Adrenal gland (tissue), 12 donors: ENCODE results near the gene TMEM45A. TPM values are rescaled to one million over a fixed set of nuclear protein-coding genes. Genes with fewer than 3 reads are reported as not detected.

Experiments
- DNase-seq, 7 donors: peaks; one replicate each; pipeline ENCODE4 v3.0.0-alpha.2; 2019 to 2020
- H3K27ac ChIP-seq, 5 donors: fragments of 200-600 bp; sonication (generic) in 4 of 5; 1 replicate in 3 of 5; 2 replicates in 2 of 5; pipeline versions ENCODE4 v1.5.1 to v1.8.0; 2016 to 2020; ENCODE audit warnings: mild to moderate bottlenecking in 1 of 5
- H3K27me3 ChIP-seq: fragments of 200-600 bp; 2 replicates; pipeline ENCODE4 v1.8.0; 2021
- H3K36me3 ChIP-seq, 2 donors: fragments of 200-600 bp; replicated peaks in 1 of 2; 1 replicate in 1 of 2; 2 replicates in 1 of 2; pipeline versions ENCODE4 v1.5.1 to v1.8.0; 2018 to 2022
- H3K4me1 ChIP-seq, 2 donors: fragments of 200-600 bp; replicated peaks in 1 of 2; 1 replicate in 1 of 2; 2 replicates in 1 of 2; pipeline versions ENCODE4 v1.5.1 to v1.8.0; 2018 to 2021
- H3K4me3 ChIP-seq, 4 donors: fragments of 200-600 bp; sonication (generic) in 3 of 4; one replicate each; pipeline ENCODE4 v1.5.1; 2016 to 2018
- H3K9me3 ChIP-seq, 3 donors: fragments of 200-600 bp; sonication (generic) in 1 of 3; replicated peaks in 1 of 3; 1 replicate in 2 of 3; 2 replicates in 1 of 3; pipeline versions ENCODE4 v1.5.1 to v1.8.0; 2016 to 2021
- POLR2A ChIP-seq, 2 donors: fragments of 450-650 bp; IDR thresholded peaks; one replicate each; pipeline ENCODE4 v1.6.1; 2017; ENCODE audit warnings: antibody characterized with exemption in 2 of 2, mild to moderate bottlenecking in 2 of 2, moderate library complexity in 1 of 2
- WGBS, 4 donors: extraction: QIAGEN DNeasy Blood & Tissue Kit in 2 of 4; methylation state at CpG; one replicate each; pipeline versions ENCODE4 v1.1.5 to v1.1.7; 2013 to 2017; 5-methylcytosine and 5-hydroxymethylcytosine counted together
- intact Hi-C, 2 donors: fragments of 100-400 bp; cut with DNase I; formaldehyde crosslinking; loops; one replicate each; pipeline versions ENCODE4 v1.14.1 to v1.15.0; 2022 to 2023
- polyA plus RNA-seq, 3 donors: library from polyadenylated mRNA; stranded (reverse); fragments of 200-250 nt in 2 of 3; fragments of 350-450 nt in 1 of 3; fragmentation: Illumina TruSeq in 1 of 3; extraction: RNeasy Lipid Tissue Mini Kit (QIAGEN cat#74804) in 1 of 3; gene quantifications; one replicate each; pipeline ENCODE4 v1.2.3, GENCODE V29; 2013 to 2014
- total RNA-seq, 9 donors: library from RNA; depleted of rRNA in 4 of 9; stranded (reverse); fragments of >200 nt in 4 of 9; fragments of 120-200 nt in 1 of 9; fragmentation: NEBNext Ultra II Directional in 1 of 9; extraction: Animal tissue kit (Norgen Biotek cat#: 25700) in 1 of 9; gene quantifications; one replicate each; pipeline versions ENCODE4 v1.1.0 to v1.2.4, GENCODE V29; 2013 to 2023
- TF ChIP-seq, protein P1 (sequence below), 6 experiments: fragments of 450-650 bp in 4 of 6; fragments of 200-600 bp in 2 of 6; sonication (generic) in 1 of 6; IDR thresholded peaks; 1 replicate in 5 of 6; 2 replicates in 1 of 6; pipeline versions ENCODE4 v1.5.1 to v1.8.0; 2016 to 2021; ENCODE audit warnings: antibody characterized with exemption in 6 of 6, mild to moderate bottlenecking in 2 of 6, moderate library complexity in 1 of 6
- donor health status: healthy with polysubstance abuse.
- donor health status: Bipolar disorder and iron deficiency.
- donor health status: DM: yes; HTN: yes; CAD: no.
- donor health status: DM: no; HTN: no; CAD: no.
- donor health status: DM: no; HTN: no; CAD: no.
- donor health status: DM: yes; HTN: yes; CAD: no.

The TMEM45A gene
- total and polyA plus RNA-seq, 12 donors: 9.8 to 38.7 (median 27.5) TPM

DNA sequence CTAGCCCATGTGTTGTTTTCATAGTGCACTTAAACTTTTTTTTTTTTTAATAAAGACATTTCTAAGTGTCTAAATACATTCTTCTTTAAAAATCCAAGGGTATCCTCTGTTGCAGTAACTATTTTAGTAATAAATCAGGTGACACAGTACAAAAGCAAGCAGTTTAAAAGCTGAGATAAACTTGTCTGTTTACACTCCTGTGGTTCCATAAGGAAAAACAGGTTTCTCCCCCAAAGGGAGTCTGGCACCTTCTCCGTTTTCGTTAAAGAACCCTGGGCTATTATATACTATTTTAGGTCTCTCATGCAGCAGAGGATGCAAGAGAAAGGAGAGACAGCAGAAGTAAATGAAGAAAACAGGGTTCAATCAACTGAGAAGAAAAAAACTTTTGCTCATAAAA lies 43.2 kb upstream of the TMEM45A start:
- no peak for DNase-seq
- H3K4me1 ChIP-seq: no peaks in the 10 kb centered on the region
- 63 to 84% (median 73%) methylated on average over 2 of the region's 2 CpGs for WGBS, 4 donors
- no peaks in the 10 kb centered on the region for H3K36me3 ChIP-seq
- intact Hi-C loops: no loop called here
- no peak overlapping the region for H3K4me3 ChIP-seq
- no peak overlapping the region for H3K27ac ChIP-seq
- no peaks in the 10 kb centered on the region for H3K9me3 ChIP-seq
- no peaks in the 10 kb centered on the region for H3K27me3 ChIP-seq
- TF ChIP-seq, protein P1, sequence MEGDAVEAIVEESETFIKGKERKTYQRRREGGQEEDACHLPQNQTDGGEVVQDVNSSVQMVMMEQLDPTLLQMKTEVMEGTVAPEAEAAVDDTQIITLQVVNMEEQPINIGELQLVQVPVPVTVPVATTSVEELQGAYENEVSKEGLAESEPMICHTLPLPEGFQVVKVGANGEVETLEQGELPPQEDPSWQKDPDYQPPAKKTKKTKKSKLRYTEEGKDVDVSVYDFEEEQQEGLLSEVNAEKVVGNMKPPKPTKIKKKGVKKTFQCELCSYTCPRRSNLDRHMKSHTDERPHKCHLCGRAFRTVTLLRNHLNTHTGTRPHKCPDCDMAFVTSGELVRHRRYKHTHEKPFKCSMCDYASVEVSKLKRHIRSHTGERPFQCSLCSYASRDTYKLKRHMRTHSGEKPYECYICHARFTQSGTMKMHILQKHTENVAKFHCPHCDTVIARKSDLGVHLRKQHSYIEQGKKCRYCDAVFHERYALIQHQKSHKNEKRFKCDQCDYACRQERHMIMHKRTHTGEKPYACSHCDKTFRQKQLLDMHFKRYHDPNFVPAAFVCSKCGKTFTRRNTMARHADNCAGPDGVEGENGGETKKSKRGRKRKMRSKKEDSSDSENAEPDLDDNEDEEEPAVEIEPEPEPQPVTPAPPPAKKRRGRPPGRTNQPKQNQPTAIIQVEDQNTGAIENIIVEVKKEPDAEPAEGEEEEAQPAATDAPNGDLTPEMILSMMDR (IDR thresholded peaks at IDR 0.05): no peak
- no peak for TF ChIP-seq POLR2A (IDR thresholded peaks at IDR 0.05)

DNA sequence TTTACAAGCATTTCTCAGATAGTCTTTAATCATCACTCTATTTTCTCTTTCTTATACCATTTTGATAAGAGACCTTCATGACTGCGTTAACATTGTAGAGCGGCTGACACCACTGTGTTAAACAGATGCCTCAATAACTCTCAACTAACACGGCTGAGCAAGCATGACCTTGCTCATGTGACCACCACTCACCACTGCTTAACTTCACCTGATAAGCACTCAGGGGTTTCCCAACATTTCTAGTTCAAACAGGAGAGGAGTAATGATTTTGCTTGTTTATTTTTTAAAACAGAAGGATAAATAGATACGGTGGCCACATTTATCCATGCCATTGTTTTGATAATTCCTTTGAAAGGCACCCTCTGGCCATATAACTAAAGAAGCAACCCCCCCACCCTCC lies 37.7 kb upstream of the TMEM45A start:
- Histone ChIP-seq H3K9me3 (no peaks in the 10 kb centered on the region), H3K27me3 (no peaks in the 10 kb centered on the region), H3K4me3 (no peak overlapping the region), H3K4me1 (no peaks in the 10 kb centered on the region), H3K36me3 (no peaks in the 10 kb centered on the region), H3K27ac (no peak overlapping the region)
- 87 to 94% (median 91%) methylated on average over 4 of the region's 4 CpGs for WGBS, 4 donors
- intact Hi-C loops: no loop called here
- DNase-seq: no peak
- TF ChIP-seq, protein P1 (IDR thresholded peaks at IDR 0.05): no peak
- no peak for TF ChIP-seq POLR2A (IDR thresholded peaks at IDR 0.05)

GRCh38 chr3:100455841-100456550 lies 36.4 kb upstream of the TMEM45A start:
- intact Hi-C loops: no loop called here
- H3K4me3 ChIP-seq: no peak overlapping the region
- H3K9me3 ChIP-seq: no peaks in the 10 kb centered on the region
- DNase-seq: no peak
- no peaks in the 10 kb centered on the region for H3K27me3 ChIP-seq
- TF ChIP-seq, protein P1 (IDR thresholded peaks at IDR 0.05): no peak
- TF ChIP-seq POLR2A (IDR thresholded peaks at IDR 0.05): no peak
- no peaks in the 10 kb centered on the region for H3K36me3 ChIP-seq
- H3K27ac ChIP-seq: no peak overlapping the region
- H3K4me1 ChIP-seq: no peaks in the 10 kb centered on the region
- 88 to 91% (median 89%) methylated on average over 2 of the region's 2 CpGs for WGBS, 4 donors

- no peaks in the 10 kb centered on the region for H3K4me1 ChIP-seq
- WGBS, 4 donors: 79 to 88% (median 85%) methylated on average over 1 of the region's 1 CpG
- intact Hi-C loops: no loop called here
Measured at GRCh38 chr3:100456745-100457144, 35.7 kb upstream of the TMEM45A start.

More at GRCh38 chr3:100456745-100457144, 35.7 kb upstream of the TMEM45A start:
- H3K4me3 ChIP-seq: no peak overlapping the region
- no peaks in the 10 kb centered on the region for H3K36me3 ChIP-seq
- no peak overlapping the region for H3K27ac ChIP-seq
- no peaks in the 10 kb centered on the region for H3K9me3 ChIP-seq
- DNase-seq: no peak
- H3K27me3 ChIP-seq: no peaks in the 10 kb centered on the region
- TF ChIP-seq, protein P1 (IDR thresholded peaks at IDR 0.05): no peak
- no peak for TF ChIP-seq POLR2A (IDR thresholded peaks at IDR 0.05)
